LNCAP (cell line): ENCODE results near the gene LPCAT2.

ENCODE experiments used
- CTCF ChIP-seq: fragments of 450-650 bp; IDR thresholded peaks from 2 replicates; pipeline ENCODE4 v1.5.1; 2017; ENCODE audit warnings: mild to moderate bottlenecking

LPCAT2 gene

GRCh38 chr16:55527885-55528284 is 19.0 kb downstream of the LPCAT2 start:
- no peak for TF ChIP-seq CTCF

GRCh38 chr16:55529018-55529417 is 20.1 kb downstream of the LPCAT2 start:
- no peak for TF ChIP-seq CTCF

GRCh38 chr16:55530316-55530856 is 21.5 kb downstream of the LPCAT2 start:
- TF ChIP-seq CTCF, result no peak

GRCh38 chr16:55532227-55532626 is 23.4 kb downstream of the LPCAT2 start:
- no peak for TF ChIP-seq CTCF

GRCh38 chr16:55534756-55535155 is 25.9 kb downstream of the LPCAT2 start:
- TF ChIP-seq CTCF, result no peak

GRCh38 chr16:55539049-55539448 is 30.2 kb downstream of the LPCAT2 start:
- no peak for TF ChIP-seq CTCF

GRCh38 chr16:55539488-55539887 is 30.6 kb downstream of the LPCAT2 start:
- no peak for TF ChIP-seq CTCF

GRCh38 chr16:55540221-55540620 is 31.3 kb downstream of the LPCAT2 start:
- TF ChIP-seq CTCF, result no peak
